GM12874 (cell line): Measurements from ENCODE around the gene PHF2.

ENCODE experiments used
- TF ChIP-seq, protein P1 (sequence below): IDR thresholded peaks from 2 replicates; pipeline ENCODE4 v1.5.1; 2011; ENCODE audit warnings: low read depth, mild to moderate bottlenecking, control low read depth, low read length, moderate library complexity; ENCODE audit not compliant: insufficient read depth

The PHF2 gene

DNA sequence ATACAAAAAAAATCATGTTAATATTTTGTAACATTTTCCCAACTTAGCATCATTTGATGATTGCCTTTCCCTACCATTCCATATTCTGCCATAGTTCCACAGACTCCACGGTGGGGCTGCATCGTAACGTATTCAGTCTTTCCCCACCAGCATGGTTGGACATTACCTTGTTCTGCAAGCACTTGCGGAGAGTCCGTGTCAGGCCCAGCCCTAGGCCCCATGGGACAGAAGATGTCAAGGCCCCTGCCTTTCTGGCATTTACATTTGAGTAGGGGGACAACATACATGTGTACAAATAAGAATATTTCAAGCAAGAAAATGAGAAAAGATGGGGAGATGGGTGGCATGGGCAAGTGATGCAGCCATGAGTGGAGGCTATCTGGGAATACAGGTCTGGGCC lies 8.2 kb upstream of the PHF2 start:
- TF ChIP-seq, protein P1, sequence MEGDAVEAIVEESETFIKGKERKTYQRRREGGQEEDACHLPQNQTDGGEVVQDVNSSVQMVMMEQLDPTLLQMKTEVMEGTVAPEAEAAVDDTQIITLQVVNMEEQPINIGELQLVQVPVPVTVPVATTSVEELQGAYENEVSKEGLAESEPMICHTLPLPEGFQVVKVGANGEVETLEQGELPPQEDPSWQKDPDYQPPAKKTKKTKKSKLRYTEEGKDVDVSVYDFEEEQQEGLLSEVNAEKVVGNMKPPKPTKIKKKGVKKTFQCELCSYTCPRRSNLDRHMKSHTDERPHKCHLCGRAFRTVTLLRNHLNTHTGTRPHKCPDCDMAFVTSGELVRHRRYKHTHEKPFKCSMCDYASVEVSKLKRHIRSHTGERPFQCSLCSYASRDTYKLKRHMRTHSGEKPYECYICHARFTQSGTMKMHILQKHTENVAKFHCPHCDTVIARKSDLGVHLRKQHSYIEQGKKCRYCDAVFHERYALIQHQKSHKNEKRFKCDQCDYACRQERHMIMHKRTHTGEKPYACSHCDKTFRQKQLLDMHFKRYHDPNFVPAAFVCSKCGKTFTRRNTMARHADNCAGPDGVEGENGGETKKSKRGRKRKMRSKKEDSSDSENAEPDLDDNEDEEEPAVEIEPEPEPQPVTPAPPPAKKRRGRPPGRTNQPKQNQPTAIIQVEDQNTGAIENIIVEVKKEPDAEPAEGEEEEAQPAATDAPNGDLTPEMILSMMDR = no peak

DNA sequence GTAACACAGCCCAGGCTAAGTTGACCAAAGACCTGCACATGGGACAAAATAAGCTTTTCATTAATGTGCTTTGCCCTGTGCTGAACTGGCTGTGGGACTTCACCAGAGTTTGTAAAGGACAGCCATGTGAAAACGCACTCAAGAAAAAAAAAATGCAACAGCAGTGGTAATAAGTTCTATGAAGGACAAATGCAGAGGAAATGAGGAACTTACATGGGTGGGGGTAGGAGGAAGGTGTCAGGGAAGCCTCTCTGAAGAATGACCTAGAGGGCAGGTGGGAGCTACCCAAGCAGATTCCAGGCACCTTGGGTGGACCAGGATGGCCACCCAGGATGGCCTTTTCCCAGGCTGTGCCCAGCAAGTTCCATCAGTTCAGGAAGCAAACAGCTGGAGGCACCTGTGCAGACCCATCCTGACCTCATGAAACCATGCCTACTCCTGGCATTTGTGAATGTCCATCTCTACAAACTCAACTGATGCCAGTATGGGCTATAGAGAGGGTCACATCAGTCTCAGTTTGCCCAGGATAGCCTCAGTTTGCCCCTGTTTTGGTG lies 6.7 kb upstream of the PHF2 start:
- TF ChIP-seq, protein P1 = no peak

DNA sequence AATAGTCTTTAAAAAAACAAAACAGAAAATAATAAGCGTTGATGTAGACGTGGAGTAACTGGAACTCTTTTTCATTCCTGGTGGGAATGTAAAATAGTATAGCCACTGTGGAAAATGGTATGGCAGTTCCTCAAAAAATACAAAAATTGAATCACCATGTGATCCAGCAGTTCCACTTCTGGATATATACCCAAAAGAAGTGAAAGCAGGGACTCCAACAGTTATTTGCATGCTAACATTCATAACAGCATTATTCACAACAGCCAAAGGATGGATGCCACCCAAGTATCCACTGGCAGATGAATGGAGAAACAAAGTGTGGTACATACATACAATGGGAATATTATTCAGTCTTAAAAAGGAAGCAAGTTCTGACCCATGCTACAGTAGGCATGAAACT lies 4.2 kb upstream of the PHF2 start:
- TF ChIP-seq, protein P1 = no peak

DNA sequence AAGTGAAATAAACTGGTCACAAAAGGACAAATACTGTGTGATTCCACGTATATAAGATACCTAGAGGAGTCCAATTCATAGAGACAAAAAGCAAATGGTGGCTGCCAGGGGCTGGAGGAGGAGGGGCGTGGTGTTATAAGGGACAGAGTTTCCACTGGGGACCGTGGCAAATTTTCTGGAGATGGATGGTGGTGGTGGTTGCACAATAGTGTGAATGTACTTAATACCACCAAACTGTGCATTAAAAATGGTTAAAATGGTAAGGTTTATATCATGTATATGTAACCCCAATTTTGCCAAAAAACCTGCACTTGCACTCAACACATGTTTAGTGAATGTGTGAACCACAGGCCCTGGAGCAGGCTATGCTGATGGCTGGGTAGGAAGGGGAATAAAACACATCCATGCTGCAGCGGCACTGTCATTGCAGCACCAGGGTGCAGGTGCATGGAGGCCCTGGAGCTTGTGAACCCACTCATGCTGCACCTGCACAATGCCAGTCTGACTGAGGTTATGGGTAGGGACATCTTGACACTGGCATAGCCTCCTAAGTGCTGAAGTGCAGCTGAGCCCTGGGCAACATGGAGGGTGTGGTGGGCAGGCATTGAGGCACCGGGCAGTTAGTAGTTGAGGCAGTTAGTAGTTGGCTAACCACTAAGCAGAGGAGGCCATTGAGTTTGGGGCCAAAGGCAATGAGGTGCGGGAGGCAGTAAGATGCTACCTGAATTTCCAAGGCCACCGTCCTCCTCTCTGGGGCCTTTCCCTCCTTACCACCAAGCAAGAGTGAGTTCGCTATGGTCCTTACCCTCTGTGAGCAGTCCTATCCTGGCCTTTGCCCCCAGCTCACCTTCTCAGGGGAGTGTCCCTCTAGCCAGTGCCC lies 3.5 kb upstream of the PHF2 start:
- TF ChIP-seq, protein P1 = no peak

DNA sequence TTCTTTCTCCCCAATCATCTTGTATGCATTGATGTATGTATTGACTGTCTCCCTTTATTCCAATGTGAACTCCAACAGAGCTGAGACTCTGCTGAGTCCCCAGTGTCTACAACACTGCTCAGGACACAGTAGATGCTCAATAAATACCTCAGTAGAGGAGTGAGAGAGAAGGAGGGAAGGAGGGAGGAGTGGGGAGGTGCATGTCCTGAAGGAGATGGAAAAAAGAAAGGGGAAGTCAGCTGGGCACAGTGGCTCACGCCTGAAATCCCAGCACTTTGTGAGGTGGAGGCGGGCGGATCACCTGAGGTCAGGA lies 2.9 kb upstream of the PHF2 start:
- TF ChIP-seq, protein P1 = no peak

DNA sequence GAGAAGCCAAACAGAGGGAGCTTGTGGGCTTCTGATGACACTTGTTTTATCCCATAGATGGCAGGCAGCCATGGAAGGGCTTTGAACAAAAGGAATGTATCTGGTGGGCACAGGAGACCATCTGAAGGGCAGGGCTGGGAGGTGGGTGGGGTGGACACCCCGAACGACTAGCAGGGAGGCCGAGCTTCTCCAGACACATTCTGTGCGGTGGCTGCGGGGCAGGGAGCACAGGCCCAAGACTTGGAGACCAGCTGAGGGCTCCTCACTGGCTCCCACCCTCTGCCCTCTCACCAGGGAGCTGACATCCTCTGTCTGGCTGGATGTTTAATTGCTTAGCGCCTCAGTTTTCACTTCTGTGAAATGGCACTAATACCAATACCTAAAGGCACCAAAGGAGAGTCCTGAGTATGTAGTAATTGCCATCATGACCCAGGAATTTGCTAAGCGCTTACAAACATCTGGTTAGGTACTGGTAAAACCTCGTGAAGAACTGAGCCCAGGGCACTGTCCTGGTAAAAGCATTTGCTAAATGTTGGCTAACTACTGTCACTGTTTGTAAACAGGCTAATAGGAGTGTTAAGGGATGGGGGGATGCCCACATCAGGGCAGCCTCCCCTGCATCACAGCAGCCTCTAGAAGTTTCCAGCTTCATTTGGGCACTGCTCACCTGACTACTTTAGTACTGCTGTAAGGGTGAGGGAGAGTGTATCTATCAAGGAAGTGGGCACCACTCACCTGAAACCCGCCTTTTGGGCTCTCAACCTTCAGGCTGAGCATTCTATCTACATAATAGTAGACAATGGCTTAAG lies 2.1 kb upstream of the PHF2 start:
- TF ChIP-seq, protein P1 = no peak

DNA sequence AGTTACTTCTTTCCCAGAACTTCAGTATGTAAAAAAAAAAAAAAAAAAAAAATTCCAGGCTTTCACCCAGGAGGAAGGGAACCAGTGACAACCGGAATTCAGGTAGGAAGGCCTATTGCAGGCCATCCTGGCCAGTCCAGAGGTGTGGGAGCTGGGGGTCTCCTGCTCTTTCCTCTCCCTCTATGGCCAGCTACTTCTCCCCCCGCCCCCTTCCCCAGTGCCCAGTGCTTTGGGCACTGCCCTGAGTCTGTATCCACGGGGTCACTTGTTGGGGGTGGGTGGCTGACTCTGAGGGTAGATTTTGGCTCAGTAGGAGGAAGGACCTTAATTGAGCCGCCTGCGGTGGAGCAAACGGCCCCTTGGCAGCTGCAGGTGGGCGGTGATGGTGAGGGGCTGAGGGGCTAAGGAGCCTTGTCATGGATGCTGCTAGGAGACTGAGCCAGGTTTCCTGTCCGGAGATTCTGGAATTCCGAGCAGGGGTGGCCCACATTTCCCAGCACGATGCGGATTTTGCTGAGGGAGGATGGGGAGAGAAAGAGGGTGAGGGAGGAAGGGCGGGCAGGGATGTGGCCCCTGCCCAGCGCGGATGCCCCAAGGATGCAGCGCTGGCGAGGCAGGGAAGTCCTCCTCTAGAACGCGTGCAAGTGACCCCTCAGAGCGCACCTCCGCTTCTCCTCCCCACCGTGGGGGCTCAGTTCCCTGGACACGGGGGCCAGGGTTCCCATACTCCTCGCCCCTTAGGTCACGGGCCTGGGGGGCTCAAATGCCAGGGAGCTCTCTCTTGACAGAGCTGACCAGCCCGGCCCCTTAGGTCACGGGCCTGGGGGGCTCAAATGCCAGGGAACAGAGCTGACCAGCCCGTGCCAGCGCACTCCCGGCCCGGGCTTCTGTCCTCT lies 1.2 kb upstream of the PHF2 start:
- TF ChIP-seq, protein P1 = no peak
